C1 segment of cervical spinal cord (tissue), 14 donors: ENCODE data around the gene SOX2.

Source experiments
- DNase-seq, 14 donors: peaks; one replicate each; lab custom pipeline; 2025; lab: John Stamatoyannopoulos, UW

The SOX2 gene

GRCh38 chr3:181711325-181712135, at the start of gene SOX2:
SOX2 (plus strand) TSS chr3:181711925; CDS start chr3:181712361, 436 bp downstream.
- DNase-seq = peak in 10 of 14 donors; percentile 45 to 93 (median 82)

- no peak for DNase-seq
Observed at GRCh38 chr3:181683563-181683962, 28.2 kb upstream of the SOX2 start.

- no peak for DNase-seq
Observed at GRCh38 chr3:181687190-181687589, 24.5 kb upstream of the SOX2 start.

DNA sequence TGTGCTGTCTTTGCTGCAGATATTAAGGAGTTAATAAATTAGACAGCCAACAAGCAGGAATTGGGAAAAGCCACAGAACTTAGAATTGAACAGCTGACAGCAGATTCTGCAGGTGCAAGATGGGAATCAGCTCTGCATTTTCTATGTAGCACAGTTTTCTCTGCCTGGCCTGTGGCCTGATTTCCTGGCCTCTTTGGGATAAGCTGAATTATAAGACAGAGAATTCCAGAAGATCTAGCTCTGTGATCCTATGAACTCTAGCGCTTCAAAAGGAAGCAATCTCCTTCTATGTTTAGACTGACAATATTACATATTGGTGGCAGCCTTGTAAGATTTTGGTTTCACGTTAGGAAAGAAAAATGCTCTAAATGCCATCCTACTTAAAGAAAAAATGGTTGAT, 24.0 kb upstream of the SOX2 start:
- DNase-seq = no peak

GRCh38 chr3:181689546-181689945, 22.2 kb upstream of the SOX2 start:
- DNase-seq = peak in 1 of 14 donors; percentile 1

DNA sequence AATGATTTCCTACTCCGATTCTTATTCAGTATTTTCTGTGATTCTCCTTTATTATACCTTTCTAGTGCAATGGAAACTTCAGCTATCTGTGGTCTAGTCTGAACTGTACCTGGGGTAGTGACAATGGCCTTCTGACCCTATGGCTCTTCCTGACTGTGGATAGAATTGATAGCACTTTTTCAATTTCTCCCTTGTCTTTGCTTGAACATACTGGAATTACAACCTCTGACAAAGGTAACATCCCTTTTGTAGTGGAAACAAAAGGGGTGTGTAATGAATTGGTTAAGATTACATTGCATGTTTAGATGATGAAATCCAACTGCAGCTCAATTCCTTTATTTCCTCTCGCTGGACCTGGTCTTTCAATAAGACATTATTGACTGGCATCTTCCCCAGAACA, 21.0 kb upstream of the SOX2 start:
- no peak for DNase-seq

DNA sequence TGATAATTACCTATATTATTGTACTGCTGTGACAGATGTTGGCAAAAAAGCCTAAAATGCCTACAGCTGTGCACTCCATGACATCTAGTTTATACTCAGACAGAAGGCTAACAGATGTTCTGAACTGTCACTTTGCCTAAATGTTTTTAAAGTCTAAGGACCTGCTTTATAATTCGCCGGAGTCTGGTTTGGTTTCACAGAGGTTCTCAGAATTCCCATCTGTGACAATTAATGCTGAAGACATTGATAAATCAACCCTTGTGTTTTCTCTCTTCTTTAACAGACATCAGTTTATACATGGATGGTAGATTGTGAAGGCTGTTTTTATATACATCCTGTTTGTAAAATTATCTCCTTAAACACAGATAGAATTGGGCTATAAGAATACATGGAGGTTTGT, 19.8 kb upstream of the SOX2 start:
- no peak for DNase-seq

GRCh38 chr3:181692311-181693145, 19.2 kb upstream of the SOX2 start:
- DNase-seq = no peak

DNA sequence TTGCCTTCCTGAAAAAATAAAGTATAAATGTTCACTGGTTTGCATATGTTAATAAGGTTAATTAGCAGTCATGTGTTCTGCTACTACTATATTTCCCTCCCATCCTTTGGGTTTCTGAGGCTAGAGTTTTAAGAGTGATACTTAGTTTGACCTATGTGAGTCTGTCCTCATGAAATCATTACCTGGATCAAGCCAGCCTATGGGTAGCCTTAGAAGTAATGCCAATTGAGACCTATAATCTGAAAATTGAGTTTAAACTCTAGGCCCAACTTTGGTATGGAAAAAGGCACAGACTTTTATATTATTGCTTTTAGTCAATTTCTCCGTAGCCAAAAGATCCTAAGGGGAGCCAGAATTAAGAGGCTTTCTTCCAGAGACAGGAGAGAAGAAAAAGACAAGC, 18.4 kb upstream of the SOX2 start:
- no peak for DNase-seq

GRCh38 chr3:181694805-181695660, 16.7 kb upstream of the SOX2 start:
- peak in 10 of 14 donors; percentile 9 to 88 (median 76) for DNase-seq

DNA sequence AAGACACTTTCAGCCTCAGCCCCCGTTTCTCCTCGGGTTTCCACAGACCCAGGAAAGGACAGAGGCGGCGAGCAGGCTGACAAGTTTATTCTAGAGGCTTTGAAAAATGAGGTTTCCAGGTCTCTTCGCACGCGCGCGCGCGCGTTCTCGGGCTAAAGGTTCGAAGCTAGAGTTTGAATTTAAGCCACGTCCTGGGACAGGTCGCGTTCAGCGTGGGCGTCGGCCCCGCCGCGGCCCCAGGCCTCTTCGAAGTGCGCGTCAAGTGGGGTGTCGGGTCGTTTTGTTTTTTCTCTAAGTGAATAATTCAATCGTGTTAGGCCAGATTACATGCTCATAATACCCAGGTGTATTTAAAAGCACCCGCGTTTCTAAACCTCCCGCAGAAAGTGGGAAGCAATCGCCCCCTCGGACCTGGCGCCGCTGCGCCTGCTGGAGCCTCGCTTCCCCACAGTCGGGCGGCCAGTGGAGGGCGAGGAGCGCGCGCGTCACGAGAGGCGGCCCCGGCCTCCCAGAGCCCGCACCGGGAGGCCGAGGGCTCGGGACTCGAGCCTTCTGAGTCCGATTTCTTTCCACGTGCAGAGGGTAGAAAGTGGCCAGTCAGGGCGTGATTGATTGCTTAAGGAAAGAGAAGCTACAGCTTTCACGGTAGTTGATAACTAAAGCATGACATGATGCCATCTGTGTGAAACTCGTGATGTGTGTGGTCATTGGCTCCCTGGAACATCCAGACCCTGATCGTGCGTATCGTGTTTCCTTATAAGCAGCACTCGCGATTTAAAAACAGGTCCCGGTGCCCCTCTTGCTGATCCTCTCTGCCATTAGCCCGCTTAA, 15.8 kb upstream of the SOX2 start:
- peak in 8 of 14 donors; percentile 37 to 73 (median 54) for DNase-seq

DNA sequence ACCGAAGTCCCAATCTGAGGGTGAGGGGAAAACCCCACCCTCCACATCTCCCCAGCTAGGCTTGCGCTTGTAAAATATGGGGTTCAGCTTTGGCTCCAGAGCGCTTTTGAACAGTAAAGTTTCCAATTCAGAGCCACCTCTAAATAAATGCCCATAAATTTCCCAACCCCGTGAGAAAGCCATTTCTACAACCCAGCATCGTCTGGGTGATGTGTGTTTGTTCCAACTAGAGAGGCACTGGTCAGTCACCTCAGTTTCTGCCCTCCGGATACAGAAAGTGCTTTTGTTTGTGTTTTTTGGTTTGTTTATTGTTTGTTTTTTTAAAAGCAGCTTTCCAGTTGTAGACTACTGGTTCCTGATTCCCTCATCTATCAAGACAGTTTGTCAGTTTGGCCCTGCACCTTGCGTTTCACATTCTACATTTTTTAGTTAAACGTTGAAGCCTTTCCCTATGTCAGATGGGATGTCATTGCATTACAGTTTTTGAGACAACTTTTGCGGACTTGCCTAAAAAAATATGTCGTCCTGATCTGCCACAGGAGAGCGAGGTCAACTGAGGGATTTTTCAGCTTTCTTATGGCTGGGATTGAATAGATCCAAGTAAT, 15.0 kb upstream of the SOX2 start:
- peak in 1 of 14 donors; percentile 16 for DNase-seq

- DNase-seq = peak in 6 of 14 donors; percentile 35 to 77 (median 54)
Observed at GRCh38 chr3:181698263-181698954, 13.3 kb upstream of the SOX2 start.

- DNase-seq = peak in 6 of 14 donors; percentile 33 to 60 (median 46)
Observed at GRCh38 chr3:181699171-181699903, 12.4 kb upstream of the SOX2 start.

DNA sequence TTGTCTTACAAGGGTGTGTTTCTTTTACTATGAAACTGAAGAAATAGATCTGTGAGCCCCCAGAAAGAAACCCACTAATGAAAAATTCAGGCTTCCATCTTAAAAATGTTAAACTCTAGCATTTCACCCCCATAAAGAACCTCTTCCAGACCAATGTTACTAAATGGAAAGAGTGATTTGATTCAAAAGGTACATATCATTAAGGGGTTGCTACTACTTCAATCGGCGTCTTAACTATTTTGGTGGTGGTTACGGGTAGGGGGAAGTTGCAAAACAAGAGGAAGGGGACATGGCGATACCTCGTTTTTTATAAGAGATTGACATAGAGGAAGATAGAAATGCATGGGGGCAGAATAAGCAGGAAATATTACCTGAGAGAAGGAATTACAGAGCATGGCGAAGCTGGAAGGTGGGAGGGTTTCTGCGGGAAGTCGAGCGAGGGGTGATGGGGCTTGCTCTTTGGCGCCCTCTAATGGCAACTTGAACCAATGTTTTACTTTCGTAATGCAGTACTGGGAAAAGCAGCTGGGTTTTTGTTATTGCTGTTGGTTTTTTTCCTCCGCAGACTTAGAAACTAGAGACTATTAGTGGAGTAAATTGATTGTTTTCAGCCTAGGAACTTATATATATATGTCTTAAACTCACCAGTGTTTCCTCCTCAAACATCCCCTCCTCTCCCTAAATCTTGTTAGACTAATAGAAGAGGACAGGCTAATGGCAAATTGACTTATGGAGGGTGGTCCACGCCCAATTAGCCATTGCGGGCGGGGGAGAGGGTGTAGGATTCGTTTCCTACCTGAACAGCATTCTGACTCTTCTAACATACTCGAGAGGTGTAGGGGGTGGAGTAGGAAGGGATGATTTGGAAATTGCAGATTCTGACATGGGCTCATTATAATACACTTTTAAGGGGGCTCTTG, 11.3 kb upstream of the SOX2 start:
- DNase-seq = peak in 7 of 14 donors; percentile 32 to 71 (median 59)

- no peak for DNase-seq
Observed at GRCh38 chr3:181701096-181701495, 10.6 kb upstream of the SOX2 start.

DNA sequence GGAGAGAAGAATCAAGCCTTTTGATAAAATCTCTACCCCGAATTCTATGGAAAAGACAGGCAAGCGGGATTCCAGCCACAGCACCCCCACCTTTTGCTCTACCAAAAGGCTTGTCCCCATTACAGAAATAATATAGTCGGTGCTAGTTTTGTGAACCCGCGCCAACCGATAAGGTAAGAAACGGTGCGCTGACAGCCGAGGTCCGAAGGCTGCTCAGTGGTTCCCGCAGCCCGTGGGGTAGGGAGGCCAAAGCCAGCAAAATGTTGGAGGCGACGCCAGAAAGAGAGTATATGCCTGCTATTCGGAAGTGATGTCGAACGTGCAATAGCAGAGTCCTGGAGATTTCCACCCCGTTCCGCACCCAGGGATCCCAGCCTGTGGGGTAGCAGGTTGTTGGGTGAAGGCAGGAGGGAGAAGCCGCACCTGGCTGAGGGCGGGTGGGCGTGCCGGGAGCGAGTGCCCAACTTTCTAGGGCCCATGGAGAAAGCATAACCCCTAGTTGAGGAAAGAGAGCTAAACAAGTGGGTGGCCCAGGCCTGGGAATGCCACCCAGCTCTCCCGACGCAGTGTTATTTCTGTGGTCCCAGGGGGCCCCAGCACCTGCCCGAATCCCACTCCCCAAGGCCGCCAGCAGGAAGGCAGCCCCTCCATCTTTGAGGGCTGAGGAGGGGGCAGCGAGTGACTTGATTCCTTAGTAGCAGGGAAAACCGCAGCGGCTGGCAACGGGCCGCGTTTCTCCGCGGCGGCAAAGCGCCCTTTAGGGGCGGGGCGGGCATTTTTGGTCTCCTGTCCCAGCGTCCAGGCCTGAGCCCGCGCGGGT, 7.9 kb upstream of the SOX2 start:
- peak in 7 of 14 donors; percentile 41 to 69 (median 60) for DNase-seq
